ENCODE measurements around the gene EPOP. TPM values are rescaled to one million over a fixed set of nuclear protein-coding genes. Genes with fewer than 3 reads are reported as not detected.
A peak's percentile ranks its signal among the peaks of the same experiment; 100 is the strongest.

EPOP gene
- total RNA-seq, result 10 to 100 TPM; 11.4 to 11.6 TPM

DNA sequence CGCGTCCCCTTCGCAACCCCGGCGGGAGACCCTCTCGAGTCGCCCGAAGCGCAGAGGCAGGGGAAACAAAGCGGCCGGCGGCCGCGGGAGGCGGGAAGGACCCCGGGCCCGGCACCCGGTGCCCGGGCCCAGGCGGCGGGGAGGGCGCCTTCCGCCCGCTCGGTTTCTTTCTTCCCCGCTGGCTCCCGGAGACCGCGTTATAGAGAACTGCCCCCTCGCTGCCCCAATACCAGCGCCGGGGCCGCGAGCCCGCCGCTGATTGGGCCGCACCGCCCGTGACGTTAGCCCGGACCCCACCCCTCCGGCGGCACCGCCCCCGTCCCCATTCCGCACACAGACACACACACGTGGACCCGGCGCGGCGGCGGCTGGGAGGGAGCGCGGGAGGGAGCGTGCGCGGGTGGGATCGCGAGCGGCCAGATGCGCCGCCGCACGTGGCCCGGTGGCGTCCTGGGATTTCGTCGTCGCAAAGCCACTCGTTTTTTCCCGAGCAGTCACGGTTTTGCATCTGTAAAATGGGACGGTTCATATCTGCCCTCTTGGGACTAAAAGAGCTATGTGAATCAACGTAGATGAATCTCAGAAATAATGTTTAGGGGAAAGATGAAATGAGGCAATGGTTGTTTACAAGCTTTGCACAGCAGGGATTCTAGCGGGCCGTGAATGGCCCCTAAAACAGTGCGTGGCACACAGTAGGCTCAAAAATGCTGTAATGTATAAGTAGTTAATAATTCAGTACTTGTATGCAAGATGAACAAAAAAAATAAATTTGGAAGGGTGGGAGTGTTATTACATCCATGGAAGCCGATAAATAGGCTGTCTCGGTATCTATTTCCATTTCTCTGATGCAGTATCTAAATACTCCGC lies at the start of gene EPOP:
EPOP (minus strand) TSS at position 209 of the 867 bp plus-strand sequence. CDS start 462 bp downstream, outside the sequence.
- Mint-ChIP-seq H3K4me3 (peak within 1 kb of the TSS; percentile 54), H3K27me3 (ENCODE audit: low read depth) (peaks cover 22% of the 10 kb centered on the region), H3K4me1 (ENCODE audit: low read depth) (peaks cover 40% of the 10 kb centered on the region), H3K36me3 (ENCODE audit: low read depth) (peaks cover 6% of the 10 kb centered on the region), H3K9me3 (ENCODE audit: insufficient read depth) (no peaks in the 10 kb centered on the region), H3K27ac (peak within 1 kb of the TSS; percentile 60)
- DNase-seq (peak; percentile 91), ATAC-seq (peak; percentile 89)
- POLR2A ChIA-PET, result interaction anchor here (0.6 to 1.4 kb wide), 5 partner anchors 28 to 492 kb away, joined by 3 to 5 read pairs (median 3); no protein-coding TSS in a partner anchor
- CTCF ChIA-PET, result interaction anchor here (0.9 to 8.0 kb wide), 10 partner anchors 12 to 490 kb away, joined by 4 to 141 read pairs (median 19); partner anchors contain the start of genes CISD3 and PSMB3

DNA sequence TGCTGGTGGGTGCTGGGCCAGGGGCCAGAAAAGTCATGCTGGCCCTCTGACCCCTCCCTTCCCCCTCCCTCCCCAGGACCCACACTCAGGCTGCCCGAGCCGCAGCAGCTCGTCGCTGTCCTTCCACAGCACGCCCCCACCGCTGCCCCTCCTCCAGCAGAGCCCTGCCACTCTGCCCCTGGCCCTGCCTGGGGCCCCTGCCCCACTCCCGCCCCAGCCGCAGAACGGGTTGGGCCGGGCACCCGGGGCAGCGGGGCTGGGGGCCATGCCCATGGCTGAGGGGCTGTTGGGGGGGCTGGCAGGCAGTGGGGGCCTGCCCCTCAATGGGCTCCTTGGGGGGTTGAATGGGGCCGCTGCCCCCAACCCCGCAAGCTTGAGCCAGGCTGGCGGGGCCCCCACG lies 47.0 kb upstream of the EPOP start:
- H3K27ac Mint-ChIP-seq, result no peak overlapping the region
- ChIA-PET CTCF (interaction anchor here (1.7 to 2.8 kb wide), 3 partner anchors 11 to 15 kb away, joined by 4 to 12 read pairs (median 5); no protein-coding TSS in a partner anchor), POLR2A (interaction anchor here (1.4 kb wide), 1 partner anchor 12 kb away, joined by 3 read pairs; no protein-coding TSS in a partner anchor)
- peaks cover 20% of the 10 kb centered on the region for H3K4me1 Mint-ChIP-seq (ENCODE audit: low read depth)
- no peak for DNase-seq
- no peaks in the 10 kb centered on the region for H3K27me3 Mint-ChIP-seq (ENCODE audit: low read depth)
- H3K9me3 Mint-ChIP-seq (ENCODE audit: insufficient read depth), result no peaks in the 10 kb centered on the region
- ATAC-seq, result no peak
- peaks cover 53% of the 10 kb centered on the region for H3K36me3 Mint-ChIP-seq (ENCODE audit: low read depth)
- no peak overlapping the region for H3K4me3 Mint-ChIP-seq

GRCh38 chr17:38720941-38721340 lies 46.2 kb upstream of the EPOP start:
- no peaks in the 10 kb centered on the region for H3K27me3 Mint-ChIP-seq (ENCODE audit: low read depth)
- ChIA-PET CTCF (no interaction called here), POLR2A (no interaction called here)
- peaks cover 12% of the 10 kb centered on the region for H3K4me1 Mint-ChIP-seq (ENCODE audit: low read depth)
- no peak for ATAC-seq
- H3K27ac Mint-ChIP-seq, result no peak overlapping the region
- no peak overlapping the region for H3K4me3 Mint-ChIP-seq
- no peaks in the 10 kb centered on the region for H3K9me3 Mint-ChIP-seq (ENCODE audit: insufficient read depth)
- DNase-seq, result no peak
- H3K36me3 Mint-ChIP-seq (ENCODE audit: low read depth), result peaks cover 55% of the 10 kb centered on the region

GRCh38 chr17:38719943-38720641 lies 45.3 kb upstream of the EPOP start:
- Mint-ChIP-seq H3K4me1 (ENCODE audit: low read depth) (peaks cover 10% of the 10 kb centered on the region), H3K4me3 (no peak overlapping the region), H3K27me3 (ENCODE audit: low read depth) (no peaks in the 10 kb centered on the region), H3K27ac (no peak overlapping the region), H3K9me3 (ENCODE audit: insufficient read depth) (no peaks in the 10 kb centered on the region), H3K36me3 (ENCODE audit: low read depth) (peaks cover 54% of the 10 kb centered on the region)
- ChIA-PET CTCF (interaction anchor here (1.0 to 2.4 kb wide), 4 partner anchors 9 to 43 kb away, joined by 3 to 13 read pairs (median 8); no protein-coding TSS in a partner anchor), POLR2A (interaction anchor here (0.7 to 1.6 kb wide), 3 partner anchors 10 to 15 kb away, joined by 3 read pairs; no protein-coding TSS in a partner anchor)
- DNase-seq (no peak), ATAC-seq (no peak)

GRCh38 chr17:38719289-38719942 lies 44.7 kb upstream of the EPOP start:
- H3K36me3 Mint-ChIP-seq (ENCODE audit: low read depth), result peaks cover 53% of the 10 kb centered on the region
- ATAC-seq, result no peak
- POLR2A ChIA-PET, result interaction anchor here (0.7 to 1.6 kb wide), 4 partner anchors 9 to 15 kb away, joined by 3 to 9 read pairs (median 3); no protein-coding TSS in a partner anchor
- no peaks in the 10 kb centered on the region for H3K9me3 Mint-ChIP-seq (ENCODE audit: insufficient read depth)
- H3K4me3 Mint-ChIP-seq, result no peak overlapping the region
- no peak for DNase-seq
- no peaks in the 10 kb centered on the region for H3K27me3 Mint-ChIP-seq (ENCODE audit: low read depth)
- CTCF ChIA-PET, result interaction anchor here (1.0 to 2.4 kb wide), 5 partner anchors 9 to 43 kb away, joined by 3 to 13 read pairs (median 4); no protein-coding TSS in a partner anchor
- no peak overlapping the region for H3K27ac Mint-ChIP-seq
- H3K4me1 Mint-ChIP-seq (ENCODE audit: low read depth), result peaks cover 10% of the 10 kb centered on the region

DNA sequence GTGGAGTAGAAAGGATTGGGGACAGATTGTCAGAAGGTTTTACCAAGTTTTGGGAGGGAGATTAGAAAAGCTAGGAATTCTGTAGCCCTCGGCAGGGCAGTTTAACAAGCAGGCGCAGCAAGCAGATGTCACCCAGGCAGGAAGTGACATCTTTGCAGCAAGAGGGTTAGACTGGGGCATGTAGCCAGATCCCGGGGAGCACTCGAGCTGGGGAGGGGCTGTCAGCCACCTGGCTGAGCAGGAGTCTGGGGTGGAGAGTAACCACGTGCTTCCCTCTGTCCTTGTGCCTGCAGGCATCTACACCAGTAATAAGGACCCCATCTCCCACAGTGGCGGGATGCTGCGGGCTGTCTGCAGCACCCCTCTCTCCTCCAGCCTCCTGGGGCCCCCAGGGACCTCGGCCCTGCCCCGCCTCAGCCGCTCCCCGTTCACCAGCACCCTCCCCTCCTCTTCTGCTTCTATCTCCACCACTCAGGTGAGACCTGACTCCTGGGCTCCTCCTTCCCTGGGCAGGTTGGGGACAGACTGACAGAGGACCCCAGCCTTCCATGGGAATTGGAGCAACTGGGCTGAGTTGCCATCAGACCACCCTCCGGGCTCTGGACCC lies 42.5 kb upstream of the EPOP start:
- peaks cover 57% of the 10 kb centered on the region for H3K36me3 Mint-ChIP-seq (ENCODE audit: low read depth)
- no peaks in the 10 kb centered on the region for H3K27me3 Mint-ChIP-seq (ENCODE audit: low read depth)
- no peak overlapping the region for H3K4me3 Mint-ChIP-seq
- POLR2A ChIA-PET, result interaction anchor here (1.0 to 2.9 kb wide), 3 partner anchors 11 to 16 kb away, joined by 3 to 11 read pairs (median 7); partner anchors contain the start of gene MLLT6
- ATAC-seq (no peak), DNase-seq (no peak)
- H3K4me1 Mint-ChIP-seq (ENCODE audit: low read depth), result peaks cover 17% of the 10 kb centered on the region
- CTCF ChIA-PET, result interaction anchor here (0.8 kb wide), 2 partner anchors 18 to 40 kb away, joined by 3 read pairs; no protein-coding TSS in a partner anchor
- peak overlapping the region; percentile 48 for H3K27ac Mint-ChIP-seq
- no peaks in the 10 kb centered on the region for H3K9me3 Mint-ChIP-seq (ENCODE audit: insufficient read depth)

GRCh38 chr17:38716368-38717005 lies 41.7 kb upstream of the EPOP start:
- H3K27me3 Mint-ChIP-seq (ENCODE audit: low read depth), result no peaks in the 10 kb centered on the region
- peaks cover 64% of the 10 kb centered on the region for H3K36me3 Mint-ChIP-seq (ENCODE audit: low read depth)
- peaks cover 24% of the 10 kb centered on the region for H3K4me1 Mint-ChIP-seq (ENCODE audit: low read depth)
- no peaks in the 10 kb centered on the region for H3K9me3 Mint-ChIP-seq (ENCODE audit: insufficient read depth)
- H3K4me3 Mint-ChIP-seq, result no peak overlapping the region
- POLR2A ChIA-PET, result interaction anchor here (1.0 to 2.9 kb wide), 5 partner anchors 9 to 15 kb away, joined by 3 to 11 read pairs (median 7); partner anchors contain the start of gene MLLT6
- no peak for ATAC-seq
- CTCF ChIA-PET, result interaction anchor here (0.8 to 0.9 kb wide), 3 partner anchors 9 to 40 kb away, joined by 3 read pairs; no protein-coding TSS in a partner anchor
- H3K27ac Mint-ChIP-seq, result peak overlapping the region; percentile 48
- no peak for DNase-seq

GRCh38 chr17:38715216-38715943 lies 40.6 kb upstream of the EPOP start:
- H3K36me3 Mint-ChIP-seq (ENCODE audit: low read depth), result peaks cover 67% of the 10 kb centered on the region
- H3K4me3 Mint-ChIP-seq, result no peak overlapping the region
- peak overlapping the region; percentile 78 for H3K27ac Mint-ChIP-seq
- ChIA-PET CTCF (interaction anchor here (2.3 kb wide), 1 partner anchor 20 kb away, joined by 7 read pairs; no protein-coding TSS in a partner anchor), POLR2A (interaction anchor here (1.2 to 2.9 kb wide), 3 partner anchors 8 to 13 kb away, joined by 4 to 11 read pairs (median 7); partner anchors contain the start of gene MLLT6)
- no peak for ATAC-seq
- H3K9me3 Mint-ChIP-seq (ENCODE audit: insufficient read depth), result no peaks in the 10 kb centered on the region
- H3K27me3 Mint-ChIP-seq (ENCODE audit: low read depth), result no peaks in the 10 kb centered on the region
- no peak for DNase-seq
- peaks cover 33% of the 10 kb centered on the region for H3K4me1 Mint-ChIP-seq (ENCODE audit: low read depth)

GRCh38 chr17:38713456-38714075 lies 38.8 kb upstream of the EPOP start:
- POLR2A ChIA-PET, result interaction anchor here (1.0 kb wide), 1 partner anchor 9 kb away, joined by 3 read pairs; no protein-coding TSS in a partner anchor
- CTCF ChIA-PET, result interaction anchor here (0.7 kb wide), 1 partner anchor 15 kb away, joined by 3 read pairs; no protein-coding TSS in a partner anchor
- no peak for DNase-seq
- Mint-ChIP-seq H3K36me3 (ENCODE audit: low read depth) (peaks cover 73% of the 10 kb centered on the region), H3K9me3 (ENCODE audit: insufficient read depth) (no peaks in the 10 kb centered on the region), H3K27ac (no peak overlapping the region), H3K4me1 (ENCODE audit: low read depth) (peaks cover 44% of the 10 kb centered on the region), H3K4me3 (no peak overlapping the region), H3K27me3 (ENCODE audit: low read depth) (no peaks in the 10 kb centered on the region)
- no peak for ATAC-seq
